ENCODE measurements around the gene EEPD1.

EEPD1 gene

GRCh38 chr7:36279200-36279925 is 126.3 kb downstream of the EEPD1 start:
- peak; percentile 34 for DNase-seq (ENCODE audit: low read depth, low spot score)

- DNase-seq (ENCODE audit: low read depth, low spot score): no peak
Measured at GRCh38 chr7:36279926-36280315, 126.9 kb downstream of the EEPD1 start.

GRCh38 chr7:36280840-36281812 is 128.1 kb downstream of the EEPD1 start:
- peak; percentile 77 for DNase-seq (ENCODE audit: low read depth, low spot score)

- no peak for DNase-seq (ENCODE audit: low read depth, low spot score)
Measured at GRCh38 chr7:36281945-36282717, 129.1 kb downstream of the EEPD1 start.

GRCh38 chr7:36283181-36283580 is 130.1 kb downstream of the EEPD1 start:
- no peak for DNase-seq (ENCODE audit: low read depth, low spot score)

- DNase-seq (ENCODE audit: low read depth, low spot score): no peak
Measured at GRCh38 chr7:36283711-36284130, 130.7 kb downstream of the EEPD1 start.

GRCh38 chr7:36284456-36285090 is 131.5 kb downstream of the EEPD1 start:
- DNase-seq (ENCODE audit: low read depth, low spot score): peak; percentile 56

- DNase-seq (ENCODE audit: low read depth, low spot score): no peak
Measured at GRCh38 chr7:36285276-36285675, 132.2 kb downstream of the EEPD1 start.

- no peak for DNase-seq (ENCODE audit: low read depth, low spot score)
Measured at GRCh38 chr7:36286226-36286625, 133.2 kb downstream of the EEPD1 start.

GRCh38 chr7:36286688-36287087 is 133.6 kb downstream of the EEPD1 start:
- DNase-seq (ENCODE audit: low read depth, low spot score): no peak

- no peak for DNase-seq (ENCODE audit: low read depth, low spot score)
Measured at GRCh38 chr7:36287371-36288241, 134.6 kb downstream of the EEPD1 start.

- DNase-seq (ENCODE audit: low read depth, low spot score): no peak
Measured at GRCh38 chr7:36288501-36288900, 135.4 kb downstream of the EEPD1 start.

GRCh38 chr7:36289833-36290661 is 137.0 kb downstream of the EEPD1 start:
- DNase-seq (ENCODE audit: low read depth, low spot score): no peak

GRCh38 chr7:36291387-36292316 is 138.6 kb downstream of the EEPD1 start:
- DNase-seq (ENCODE audit: low read depth, low spot score): peak; percentile 88

GRCh38 chr7:36295090-36295489 is 142.0 kb downstream of the EEPD1 start:
- no peak for DNase-seq (ENCODE audit: low read depth, low spot score)

GRCh38 chr7:36296284-36296683 is 143.2 kb downstream of the EEPD1 start:
- no peak for DNase-seq (ENCODE audit: low read depth, low spot score)

- no peak for DNase-seq (ENCODE audit: low read depth, low spot score)
Measured at GRCh38 chr7:36297364-36298009, 144.4 kb downstream of the EEPD1 start.

- DNase-seq (ENCODE audit: low read depth, low spot score): no peak
Measured at GRCh38 chr7:36298106-36298505, 145.1 kb downstream of the EEPD1 start.
